Uterus (tissue), 2 donors: ENCODE results near the gene VAPA.

ENCODE experiments used
- CTCF ChIP-seq, 4 experiments: fragments of 200-600 bp in 2 of 4; fragments of 450-650 bp in 2 of 4; sonication (generic) in 2 of 4; IDR thresholded peaks; one replicate each; pipeline ENCODE4 v1.5.1; 2016 to 2019; ENCODE audit warnings: antibody characterized with exemption in 4 of 4, mild to moderate bottlenecking in 2 of 4, moderate library complexity in 1 of 4
- POLR2A ChIP-seq, 2 donors: fragments of 450-650 bp; IDR thresholded peaks; one replicate each; pipeline ENCODE4 v1.6.1; 2016; ENCODE audit warnings: antibody characterized with exemption in 2 of 2, mild to moderate bottlenecking in 1 of 2, moderate library complexity in 1 of 2

- TF ChIP-seq CTCF (IDR thresholded peaks at IDR 0.05): no peak
- no peak for TF ChIP-seq POLR2A (IDR thresholded peaks at IDR 0.05)
Measured at GRCh38 chr18:9930299-9930884, 16.6 kb downstream of the VAPA start.
